A549 (cell line): ENCODE measurements around the gene STAT2. TPM values are rescaled to one million over a fixed set of nuclear protein-coding genes. Genes with fewer than 3 reads are reported as not detected.

Source experiments
- ATAC-seq, 2 experiments: fragments of 200-7000 bp in 1 of 2; fragments of >200 bp in 1 of 2; cut with Nextera tagmentation in 1 of 2; cut with Tn5 transposase in 1 of 2; 3 replicates each; pipeline versions ENCODE4 v1.8.0 to v1.9.1; 2018 to 2020; ENCODE audit warnings: mild to moderate bottlenecking in 1 of 2, moderate library complexity in 1 of 2
- CTCF ChIA-PET: fragments of 300-600 bp; sonication (Branson Sonifier 250); formaldehyde crosslinking; extraction: SDS; loops from one replicate; lab custom pipeline; 2021; ENCODE audit warnings: antibody characterized with exemption, inconsistent platforms; lab: Yijun Ruan, JAX
- POLR2A ChIA-PET: fragments of 350-600 bp; formaldehyde crosslinking; extraction: SDS; loops from one replicate; lab custom pipeline; 2021; ENCODE audit warnings: antibody characterized with exemption, inconsistent platforms; lab: Yijun Ruan, JAX
- DNase-seq, 2 experiments: peaks; one replicate each; pipeline versions ENCODE4 v3.0.0 to v3.0.0-alpha.2; 2011 to 2016; ENCODE audit warnings: low read depth in 1 of 2, low spot score in 1 of 2
- FAIRE-seq: peaks from 2 replicates; lab custom pipeline; 2011; peaks lifted over from hg19 to GRCh38; lab: Jason Lieb, UNC
- H3K27ac ChIP-seq, 2 experiments: fragments of >200 bp; sonication (Bioruptor Twin); formaldehyde crosslinking; 3 replicates each; pipeline ENCODE4 v1.5.1; 2016 to 2017
- H3K4me1 ChIP-seq: fragments of >200 bp; sonication (Bioruptor Twin); formaldehyde crosslinking; 3 replicates; pipeline ENCODE4 v1.6.1; 2016
- H3K4me2 ChIP-seq: fragments of >200 bp; sonication (Bioruptor Twin); formaldehyde crosslinking; 3 replicates; pipeline ENCODE4 v1.6.1; 2016
- H3K4me3 ChIP-seq: fragments of >200 bp; sonication (Bioruptor Twin); formaldehyde crosslinking; 3 replicates; pipeline ENCODE4 v1.5.1; 2016
- H3K9me3 ChIP-seq: fragments of >200 bp; sonication (Bioruptor Twin); formaldehyde crosslinking; 3 replicates; pipeline ENCODE4 v1.6.1; 2016
- BHLHE40 ChIP-seq: IDR thresholded peaks from 2 replicates; pipeline ENCODE4 v1.6.1; 2012; ENCODE audit warnings: low read depth, low read length, inconsistent platforms
- EP300 ChIP-seq, 2 experiments: fragments of >200 bp; sonication (Bioruptor Twin); formaldehyde crosslinking; IDR thresholded peaks; 2 replicates in 1 of 2; 3 replicates in 1 of 2; pipeline ENCODE4 v1.6.1; 2016 to 2017
- ESRRA ChIP-seq: fragments of 150-350 bp; IDR thresholded peaks from 2 replicates; pipeline ENCODE4 v1.6.1; 2014; ENCODE audit warnings: mild to moderate bottlenecking, low read length, borderline replicate concordance
- GATA3 ChIP-seq: IDR thresholded peaks from 2 replicates; pipeline ENCODE4 v1.6.1; 2012; ENCODE audit warnings: borderline replicate concordance
- HEYL ChIP-seq: fragments of 250-450 bp; sonication (Bioruptor Pico); IDR thresholded peaks from 2 replicates; pipeline ENCODE4 v1.8.0; 2021; ENCODE audit warnings: mild to moderate bottlenecking, moderate library complexity
- HOXA7 ChIP-seq: fragments of 250-450 bp; sonication (Bioruptor Pico); IDR thresholded peaks from 2 replicates; pipeline ENCODE4 v1.5.0; 2020; ENCODE audit warnings: mild to moderate bottlenecking, moderate library complexity
- JUN ChIP-seq, 2 experiments: fragments of >200 bp; sonication (Bioruptor Twin); formaldehyde crosslinking; IDR thresholded peaks; 2 replicates in 1 of 2; 3 replicates in 1 of 2; pipeline ENCODE4 v1.6.1; 2016 to 2017
- MAFK ChIP-seq: fragments of 450-650 bp; IDR thresholded peaks from 2 replicates; pipeline ENCODE4 v1.6.1; 2014; ENCODE audit not compliant: partially characterized antibody
- MAZ ChIP-seq: fragments of 150-350 bp; IDR thresholded peaks from 2 replicates; pipeline ENCODE4 v1.6.1; 2014; ENCODE audit warnings: antibody characterized with exemption, low read depth, low read length, borderline replicate concordance
- PHF8 ChIP-seq: fragments of 200-600 bp; sonication (generic); IDR thresholded peaks from 2 replicates; pipeline ENCODE4 v1.6.1; 2016; ENCODE audit warnings: low read depth, mild to moderate bottlenecking, antibody characterized with exemption, moderate library complexity, borderline replicate concordance
- POLR2A ChIP-seq: IDR thresholded peaks from 2 replicates; pipeline ENCODE4 v1.6.1; 2012; ENCODE audit warnings: mild to moderate bottlenecking, low read length
- RAD21 ChIP-seq, 2 experiments: fragments of >200 bp in 1 of 2; sonication (Bioruptor Twin) in 1 of 2; formaldehyde crosslinking in 1 of 2; IDR thresholded peaks in 1 of 2; conservative IDR thresholded peaks in 1 of 2; 2 replicates in 1 of 2; 3 replicates in 1 of 2; pipeline ENCODE4 v1.6.1; 2012 to 2018; ENCODE audit warnings: inconsistent platforms in 1 of 2
- RFX5 ChIP-seq: fragments of 450-650 bp; IDR thresholded peaks from 2 replicates; pipeline ENCODE4 v1.7.1; 2014; ENCODE audit warnings: antibody characterized with exemption, mild to moderate bottlenecking, moderate library complexity
- RNF2 ChIP-seq: fragments of 200-600 bp; sonication (generic); IDR thresholded peaks from 2 replicates; pipeline ENCODE4 v1.6.1; 2016; ENCODE audit warnings: low read depth, mild to moderate bottlenecking, antibody characterized with exemption, moderate library complexity, borderline replicate concordance
- TP53 ChIP-seq: fragments of 250-450 bp; sonication (Bioruptor Pico); IDR thresholded peaks from 2 replicates; pipeline ENCODE4 v1.5.0; 2021; ENCODE audit warnings: mild to moderate bottlenecking, moderate library complexity
- WGBS: methylation state at CpG from one replicate; pipeline ENCODE4 v1.1.6; 2017; ENCODE audit errors: missing lambda C conversion rate; 5-methylcytosine and 5-hydroxymethylcytosine counted together
- polyA minus RNA-seq: library from RNA; depleted of rRNA, polyadenylated mRNA; stranded (reverse); fragments of >200 nt; gene quantifications from 2 replicates; pipeline ENCODE4 v1.2.3, GENCODE V29; 2011; rRNA and poly(A)+ RNA removed
- polyA plus RNA-seq, 4 experiments: library from polyadenylated mRNA; depleted of rRNA in 3 of 4; stranded (reverse); fragments of >200 nt; fragmentation: RNase III in 1 of 4; extraction: RNeasy Plus Mini Kit Qiagen cat#74134 plus additional on column Dnase treatment in 1 of 4; gene quantifications; 2 replicates in 3 of 4; 3 replicates in 1 of 4; pipeline ENCODE4 v1.2.3, GENCODE V29; 2011 to 2017
- TF ChIP-seq, protein P1 (sequence below): fragments of 250-450 bp; sonication (Bioruptor Pico); IDR thresholded peaks from 2 replicates; pipeline ENCODE4 v1.5.0; 2021; ENCODE audit warnings: mild to moderate bottlenecking, moderate library complexity, borderline replicate concordance
- TF ChIP-seq, protein P2 (sequence below): IDR thresholded peaks from 2 replicates; pipeline ENCODE4 v1.6.1; 2012
- TF ChIP-seq, protein P3 (sequence below): IDR thresholded peaks from 2 replicates; pipeline ENCODE4 v1.6.1; 2012
- TF ChIP-seq, protein P4 (sequence below): IDR thresholded peaks from 2 replicates; pipeline ENCODE4 v1.6.1; 2012; ENCODE audit warnings: low read depth, borderline replicate concordance
- TF ChIP-seq, protein P5 (sequence below): fragments of 450-650 bp; IDR thresholded peaks from 2 replicates; pipeline ENCODE4 v1.6.1; 2014; ENCODE audit warnings: antibody characterized with exemption
- TF ChIP-seq, protein P6 (sequence below): fragments of 250-450 bp; sonication (Bioruptor Pico); IDR thresholded peaks from 2 replicates; pipeline ENCODE4 v1.5.0; 2020; ENCODE audit warnings: low read depth, mild to moderate bottlenecking, moderate library complexity
- TF ChIP-seq, protein P7 (sequence below): fragments of 150-350 bp; IDR thresholded peaks from 2 replicates; pipeline ENCODE4 v1.6.1; 2014; ENCODE audit warnings: low read depth, mild to moderate bottlenecking, low read length

The STAT2 gene
- polyA plus RNA-seq (2011; rRNA removed) (29.5 and 40.1 TPM in 2 replicates), polyA plus RNA-seq (2017; fragmentation: RNase III; extraction: RNeasy Plus Mini Kit Qiagen cat#74134 plus additional on column Dnase treatment) (16.5 to 23.9 TPM (median 22.2 TPM) in 3 replicates), polyA minus RNA-seq (43.6 and 49.4 TPM in 2 replicates)
- polyA plus RNA-seq (2012; cell fraction: cytosol; rRNA removed) = 9.4 and 11.5 TPM in 2 replicates
- 32.9 and 55.4 TPM in 2 replicates for polyA plus RNA-seq (2012; cell fraction: nucleus; rRNA removed)

DNA sequence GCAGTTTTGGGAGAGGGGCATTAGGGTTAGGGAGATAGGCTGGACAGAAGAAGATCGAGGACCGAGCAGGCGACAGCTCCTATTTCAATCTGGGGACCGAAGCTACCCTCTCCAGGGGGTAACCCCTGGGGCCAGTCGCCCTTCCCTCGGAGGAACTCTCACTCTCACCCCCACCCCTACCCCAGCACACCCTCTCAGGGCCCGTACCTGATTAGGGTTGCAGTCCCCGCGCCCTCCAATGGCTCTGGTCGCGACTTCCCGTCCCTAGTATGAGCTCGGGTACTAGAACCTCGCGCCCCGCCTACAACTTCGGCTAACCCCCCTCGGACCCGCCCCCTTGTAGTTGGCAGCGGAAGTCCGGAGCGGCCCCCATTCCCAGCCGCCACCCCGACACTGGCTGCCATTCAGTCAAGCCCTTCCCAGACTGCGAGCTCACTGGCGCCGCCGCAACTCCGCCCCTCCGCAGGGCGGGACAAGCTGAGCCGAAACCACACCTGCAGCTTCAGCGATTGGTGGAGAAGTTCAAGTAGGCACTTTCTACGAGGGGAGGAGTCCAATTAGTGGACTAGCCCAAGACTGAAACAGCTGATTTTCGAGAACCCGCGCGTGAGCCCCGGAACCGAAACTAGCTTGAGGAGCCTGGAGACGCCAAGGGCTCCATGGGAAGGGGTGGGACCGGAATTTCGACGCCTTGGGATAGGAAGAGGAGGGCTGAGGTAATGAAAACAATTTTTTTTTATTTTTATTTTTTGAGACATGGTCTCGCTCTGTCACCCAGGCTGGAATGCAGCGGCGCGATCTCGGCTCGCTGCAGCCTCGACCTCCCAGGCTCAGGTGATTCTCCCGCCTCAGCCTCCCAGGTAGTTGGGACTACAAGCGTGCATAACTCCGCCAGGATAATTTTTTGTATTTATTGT lies at the start of gene STAT2:
TSS of gene STAT2 (minus strand) at position 257 of the 917 bp plus-strand sequence. CDS start 3,536 bp downstream, outside the sequence.
- H3K27ac ChIP-seq = peak within 1 kb of the TSS; percentile 76 to 89
- H3K9me3 ChIP-seq = no peaks in the 10 kb centered on the region
- peak within 1 kb of the TSS; percentile 75 for H3K4me3 ChIP-seq
- H3K4me1 ChIP-seq = peaks cover 8% of the 10 kb centered on the region
- POLR2A ChIA-PET = interaction anchor here (0.5 to 2.3 kb wide), 13 partner anchors 10 to 256 kb away, joined by 3 to 21 read pairs (median 5); partner anchors contain the start of genes CNPY2, PA2G4, PAN2 and RNF41
- CTCF ChIA-PET = interaction anchor here (0.8 to 2.3 kb wide), 11 partner anchors 9 to 171 kb away, joined by 3 to 8 read pairs (median 4); partner anchors contain the start of genes CNPY2 and SMARCC2
- DNase-seq (peak; percentile 98 to 100), FAIRE-seq (peak; percentile 86)
- TF ChIP-seq, protein P1, sequence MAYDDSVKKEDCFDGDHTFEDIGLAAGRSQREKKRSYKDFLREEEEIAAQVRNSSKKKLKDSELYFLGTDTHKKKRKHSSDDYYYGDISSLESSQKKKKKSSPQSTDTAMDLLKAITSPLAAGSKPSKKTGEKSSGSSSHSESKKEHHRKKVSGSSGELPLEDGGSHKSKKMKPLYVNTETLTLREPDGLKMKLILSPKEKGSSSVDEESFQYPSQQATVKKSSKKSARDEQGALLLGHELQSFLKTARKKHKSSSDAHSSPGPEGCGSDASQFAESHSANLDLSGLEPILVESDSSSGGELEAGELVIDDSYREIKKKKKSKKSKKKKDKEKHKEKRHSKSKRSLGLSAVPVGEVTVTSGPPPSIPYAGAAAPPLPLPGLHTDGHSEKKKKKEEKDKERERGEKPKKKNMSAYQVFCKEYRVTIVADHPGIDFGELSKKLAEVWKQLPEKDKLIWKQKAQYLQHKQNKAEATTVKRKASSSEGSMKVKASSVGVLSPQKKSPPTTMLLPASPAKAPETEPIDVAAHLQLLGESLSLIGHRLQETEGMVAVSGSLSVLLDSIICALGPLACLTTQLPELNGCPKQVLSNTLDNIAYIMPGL (CRISPR knock-in tag) = no peak
- peak; percentile 36 to 61; a peak in 2 of 5 replicates for TF ChIP-seq JUN (IDR thresholded peaks at IDR 0.05)
- TF ChIP-seq, protein P2, sequence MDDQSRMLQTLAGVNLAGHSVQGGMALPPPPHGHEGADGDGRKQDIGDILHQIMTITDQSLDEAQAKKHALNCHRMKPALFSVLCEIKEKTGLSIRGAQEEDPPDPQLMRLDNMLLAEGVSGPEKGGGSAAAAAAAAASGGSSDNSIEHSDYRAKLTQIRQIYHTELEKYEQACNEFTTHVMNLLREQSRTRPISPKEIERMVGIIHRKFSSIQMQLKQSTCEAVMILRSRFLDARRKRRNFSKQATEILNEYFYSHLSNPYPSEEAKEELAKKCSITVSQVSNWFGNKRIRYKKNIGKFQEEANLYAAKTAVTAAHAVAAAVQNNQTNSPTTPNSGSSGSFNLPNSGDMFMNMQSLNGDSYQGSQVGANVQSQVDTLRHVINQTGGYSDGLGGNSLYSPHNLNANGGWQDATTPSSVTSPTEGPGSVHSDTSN = peak; percentile 82
- TF ChIP-seq, protein P3, sequence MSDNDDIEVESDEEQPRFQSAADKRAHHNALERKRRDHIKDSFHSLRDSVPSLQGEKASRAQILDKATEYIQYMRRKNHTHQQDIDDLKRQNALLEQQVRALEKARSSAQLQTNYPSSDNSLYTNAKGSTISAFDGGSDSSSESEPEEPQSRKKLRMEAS = peak; percentile 91
- TF ChIP-seq HOXA7 (CRISPR knock-in tag) = no peak
- TF ChIP-seq RAD21 (conservative IDR thresholded peaks at IDR 0.05 in 1 of 2, IDR thresholded peaks at IDR 0.05 in 1 of 2) = peak in 1 of 2 experiments; percentile 1; a peak in 1 of 5 replicates
- TF ChIP-seq HEYL = no peak
- TF ChIP-seq, protein P4, sequence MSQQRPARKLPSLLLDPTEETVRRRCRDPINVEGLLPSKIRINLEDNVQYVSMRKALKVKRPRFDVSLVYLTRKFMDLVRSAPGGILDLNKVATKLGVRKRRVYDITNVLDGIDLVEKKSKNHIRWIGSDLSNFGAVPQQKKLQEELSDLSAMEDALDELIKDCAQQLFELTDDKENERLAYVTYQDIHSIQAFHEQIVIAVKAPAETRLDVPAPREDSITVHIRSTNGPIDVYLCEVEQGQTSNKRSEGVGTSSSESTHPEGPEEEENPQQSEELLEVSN = peak; percentile 64; the same call in 1 of the 2 replicates
- peak; percentile 64; the same call in 1 of the 2 replicates for TF ChIP-seq GATA3
- TF ChIP-seq, protein P5, sequence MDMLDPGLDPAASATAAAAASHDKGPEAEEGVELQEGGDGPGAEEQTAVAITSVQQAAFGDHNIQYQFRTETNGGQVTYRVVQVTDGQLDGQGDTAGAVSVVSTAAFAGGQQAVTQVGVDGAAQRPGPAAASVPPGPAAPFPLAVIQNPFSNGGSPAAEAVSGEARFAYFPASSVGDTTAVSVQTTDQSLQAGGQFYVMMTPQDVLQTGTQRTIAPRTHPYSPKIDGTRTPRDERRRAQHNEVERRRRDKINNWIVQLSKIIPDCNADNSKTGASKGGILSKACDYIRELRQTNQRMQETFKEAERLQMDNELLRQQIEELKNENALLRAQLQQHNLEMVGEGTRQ = 0 out of 2 replicates have a peak, but pooled peaks have one; percentile 33
- peak; percentile 74 for TF ChIP-seq BHLHE40
- peak; percentile 56; the same call in 1 of the 2 replicates for TF ChIP-seq RFX5
- TF ChIP-seq POLR2A = peak; percentile 74
- no peak for TF ChIP-seq ESRRA
- TF ChIP-seq EP300 (IDR thresholded peaks at IDR 0.05) = no peak
- peak; percentile 47; the same call in 1 of the 2 replicates for TF ChIP-seq PHF8
- TF ChIP-seq RNF2 = no peak
- TF ChIP-seq TP53 (CRISPR knock-in tag) = no peak
- peak; percentile 89 for TF ChIP-seq MAFK
- TF ChIP-seq, protein P6, sequence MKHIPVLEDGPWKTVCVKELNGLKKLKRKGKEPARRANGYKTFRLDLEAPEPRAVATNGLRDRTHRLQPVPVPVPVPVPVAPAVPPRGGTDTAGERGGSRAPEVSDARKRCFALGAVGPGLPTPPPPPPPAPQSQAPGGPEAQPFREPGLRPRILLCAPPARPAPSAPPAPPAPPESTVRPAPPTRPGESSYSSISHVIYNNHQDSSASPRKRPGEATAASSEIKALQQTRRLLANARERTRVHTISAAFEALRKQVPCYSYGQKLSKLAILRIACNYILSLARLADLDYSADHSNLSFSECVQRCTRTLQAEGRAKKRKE = no peak
- TF ChIP-seq, protein P7, sequence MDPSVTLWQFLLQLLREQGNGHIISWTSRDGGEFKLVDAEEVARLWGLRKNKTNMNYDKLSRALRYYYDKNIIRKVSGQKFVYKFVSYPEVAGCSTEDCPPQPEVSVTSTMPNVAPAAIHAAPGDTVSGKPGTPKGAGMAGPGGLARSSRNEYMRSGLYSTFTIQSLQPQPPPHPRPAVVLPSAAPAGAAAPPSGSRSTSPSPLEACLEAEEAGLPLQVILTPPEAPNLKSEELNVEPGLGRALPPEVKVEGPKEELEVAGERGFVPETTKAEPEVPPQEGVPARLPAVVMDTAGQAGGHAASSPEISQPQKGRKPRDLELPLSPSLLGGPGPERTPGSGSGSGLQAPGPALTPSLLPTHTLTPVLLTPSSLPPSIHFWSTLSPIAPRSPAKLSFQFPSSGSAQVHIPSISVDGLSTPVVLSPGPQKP = no peak
- TF ChIP-seq MAZ = no peak
- TF ChIP-seq, all 56 proteins: peak for 12
- H3K4me2 ChIP-seq = peak within 1 kb of the TSS; percentile 82
- peak; percentile 98 to 99 for ATAC-seq
- 1% methylated on average over 41 of the region's 54 CpGs for WGBS
